ENCODE results near the gene WIPF1.

The WIPF1 gene

DNA sequence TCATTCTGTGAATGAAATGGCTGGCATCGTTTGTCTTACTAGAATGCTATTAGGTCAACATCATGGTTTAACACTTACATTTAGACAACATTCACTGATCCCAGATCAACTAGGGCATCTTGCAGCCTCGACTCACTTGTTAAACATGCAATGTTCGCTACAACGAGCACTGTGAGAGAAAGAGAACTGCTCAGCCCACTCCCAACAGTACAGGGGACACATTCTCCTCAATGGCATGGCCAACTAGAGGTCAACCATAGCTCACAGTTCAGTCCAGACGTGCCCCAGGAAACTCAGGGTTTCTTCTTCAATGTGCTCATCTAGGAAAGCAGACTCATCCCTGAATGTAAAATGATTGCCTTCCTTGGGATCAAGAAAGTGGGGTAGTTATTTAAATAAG lies 5.9 kb downstream of the WIPF1 start:
- DNase-seq (ENCODE audit: low read depth, low spot score), result no peak
- TF ChIP-seq FOXP2 (optimal IDR thresholded peaks at IDR 0.05; ENCODE audit: control extremely low read depth, extremely low read length, insufficient read depth), result no peak
- no peak for TF ChIP-seq POLR2AphosphoS5 (IDR thresholded peaks at IDR 0.05; ENCODE audit: borderline replicate concordance, low read depth, low read length)
- TF ChIP-seq EZH2 (IDR thresholded peaks at IDR 0.05), result no peak
- H3K36me3 ChIP-seq (ENCODE audit: insufficient read depth, low read length), result no peaks in the 10 kb centered on the region
- no peak overlapping the region for H3K4me3 ChIP-seq
- no peaks in the 10 kb centered on the region for H3K9me3 ChIP-seq (ENCODE audit: low read depth, low read length)
- peak overlapping the region; percentile 38; the same call in 1 of the 2 replicates for H3K27ac ChIP-seq
- no peak overlapping the region for H3K9ac ChIP-seq (ENCODE audit: insufficient read length)

DNA sequence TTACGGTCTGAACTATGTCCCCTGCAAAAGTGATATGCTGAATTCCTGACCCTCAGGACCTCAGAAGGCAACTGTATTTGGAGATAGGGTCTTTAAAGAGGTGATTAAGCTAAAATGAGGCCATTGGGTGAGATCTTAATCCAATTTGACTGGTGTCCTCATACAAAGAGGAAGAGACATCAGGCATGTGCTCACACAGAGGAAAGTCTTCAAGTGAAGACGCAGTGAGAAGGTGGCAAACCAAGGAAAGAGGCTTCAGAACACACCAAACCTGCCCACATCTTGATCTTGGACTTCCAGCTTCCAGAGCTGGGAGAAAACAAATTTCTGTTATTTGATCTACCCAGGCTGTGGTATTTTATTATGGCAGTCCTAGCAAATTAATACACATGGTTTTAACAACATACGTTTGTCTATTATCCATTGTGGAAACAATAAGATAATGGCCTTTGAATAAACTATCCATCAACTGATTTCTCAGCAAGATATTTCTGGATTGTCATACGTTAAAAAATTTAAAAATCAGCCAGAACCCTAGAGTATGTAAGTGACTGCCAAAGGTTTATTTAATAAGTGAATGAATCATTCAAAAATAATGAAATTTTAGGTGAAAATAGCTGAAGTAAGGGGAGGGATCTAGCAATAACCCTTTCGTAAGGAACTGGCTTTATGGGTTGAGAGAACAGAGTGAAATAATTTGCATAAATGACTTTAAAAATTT lies 6.5 kb downstream of the WIPF1 start:
- DNase-seq (ENCODE audit: low read depth, low spot score), result no peak

DNA sequence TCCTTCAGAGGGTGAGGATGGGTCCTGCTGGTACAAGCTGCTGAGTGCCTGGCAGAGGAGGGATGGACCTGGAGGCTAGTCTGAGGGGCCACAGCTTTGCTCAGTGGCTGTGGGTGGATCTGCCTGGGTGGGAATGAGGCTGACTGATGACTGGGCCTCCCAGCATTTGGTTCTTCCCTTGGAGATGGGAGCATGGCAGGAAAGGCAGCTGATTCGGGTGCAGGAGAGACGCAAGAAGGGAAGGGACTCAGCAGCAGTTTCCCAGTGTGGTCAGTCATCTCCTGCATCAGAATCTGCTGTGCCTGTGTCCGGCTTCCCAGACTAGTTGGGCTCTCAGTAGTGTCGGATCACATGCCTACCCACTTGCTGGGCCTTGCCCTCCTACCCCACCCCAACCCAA lies 7.3 kb downstream of the WIPF1 start:
- no peaks in the 10 kb centered on the region for H3K36me3 ChIP-seq (ENCODE audit: insufficient read depth, low read length)
- no peak overlapping the region for H3K4me3 ChIP-seq
- H3K27ac ChIP-seq, result no peak overlapping the region
- no peak overlapping the region for H3K9ac ChIP-seq (ENCODE audit: insufficient read length)
- H3K9me3 ChIP-seq (ENCODE audit: low read depth, low read length), result no peaks in the 10 kb centered on the region
- TF ChIP-seq POLR2AphosphoS5 (IDR thresholded peaks at IDR 0.05; ENCODE audit: borderline replicate concordance, low read depth, low read length) (no peak), FOXP2 (optimal IDR thresholded peaks at IDR 0.05; ENCODE audit: control extremely low read depth, extremely low read length, insufficient read depth) (no peak), EZH2 (IDR thresholded peaks at IDR 0.05) (no peak)
- no peak for DNase-seq (ENCODE audit: low read depth, low spot score)

More for the DNA sequence above, 6.5 kb downstream of the WIPF1 start:
- H3K9me3 ChIP-seq (ENCODE audit: low read depth, low read length), result no peaks in the 10 kb centered on the region
- no peak overlapping the region for H3K4me3 ChIP-seq
- H3K36me3 ChIP-seq (ENCODE audit: insufficient read depth, low read length), result no peaks in the 10 kb centered on the region
- H3K27ac ChIP-seq, result no peak overlapping the region
- TF ChIP-seq POLR2AphosphoS5 (IDR thresholded peaks at IDR 0.05; ENCODE audit: borderline replicate concordance, low read depth, low read length), result no peak
- no peak for TF ChIP-seq FOXP2 (optimal IDR thresholded peaks at IDR 0.05; ENCODE audit: control extremely low read depth, extremely low read length, insufficient read depth)
- TF ChIP-seq EZH2 (IDR thresholded peaks at IDR 0.05), result no peak
- H3K9ac ChIP-seq (ENCODE audit: insufficient read length), result no peak overlapping the region

DNA sequence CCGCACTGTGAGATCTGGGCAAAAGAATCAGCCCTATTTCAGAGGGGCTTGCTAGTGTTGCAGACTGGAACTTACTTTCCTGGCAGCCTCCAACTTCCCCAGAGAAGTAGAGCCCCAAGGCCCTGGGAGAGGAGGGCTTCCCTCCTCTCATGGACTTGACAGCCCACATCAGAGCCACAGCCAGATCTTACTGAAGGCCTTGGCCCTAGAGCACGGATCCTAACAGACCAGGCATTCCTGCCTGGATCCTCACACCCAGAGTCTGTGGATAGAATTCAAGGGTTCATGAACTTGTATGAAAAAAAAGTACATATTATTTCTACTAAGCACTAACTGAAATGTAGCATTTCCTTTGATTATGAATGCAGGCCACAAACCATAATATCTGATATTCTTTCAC lies 8.3 kb downstream of the WIPF1 start:
- Histone ChIP-seq H3K4me3 (no peak overlapping the region), H3K9me3 (ENCODE audit: low read depth, low read length) (no peaks in the 10 kb centered on the region), H3K36me3 (ENCODE audit: insufficient read depth, low read length) (no peaks in the 10 kb centered on the region), H3K27ac (no peak overlapping the region), H3K9ac (ENCODE audit: insufficient read length) (no peak overlapping the region)
- DNase-seq (ENCODE audit: low read depth, low spot score), result no peak
- TF ChIP-seq FOXP2 (optimal IDR thresholded peaks at IDR 0.05; ENCODE audit: control extremely low read depth, extremely low read length, insufficient read depth), result no peak
- no peak for TF ChIP-seq EZH2 (IDR thresholded peaks at IDR 0.05)

DNA sequence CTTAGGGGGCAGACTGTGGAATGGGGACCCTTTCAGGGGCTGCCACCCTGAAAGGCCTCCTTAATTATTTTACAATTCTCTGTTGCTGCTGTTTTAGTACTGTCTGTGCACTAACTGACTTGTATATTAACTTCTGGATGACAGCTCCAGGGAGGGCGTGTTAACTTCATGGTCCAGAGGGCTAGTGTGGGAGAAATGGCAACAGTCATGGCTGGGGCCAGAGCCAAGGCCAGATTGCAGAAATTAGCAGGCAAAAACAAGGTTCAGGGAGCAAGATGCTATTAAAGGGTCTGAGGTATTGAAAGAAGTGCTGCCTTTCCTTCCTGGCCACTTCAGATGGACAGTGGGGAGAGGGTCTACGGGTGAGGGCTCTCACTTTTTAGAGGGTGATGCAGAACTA lies 9.1 kb downstream of the WIPF1 start:
- H3K4me3 ChIP-seq, result no peak overlapping the region
- no peaks in the 10 kb centered on the region for H3K36me3 ChIP-seq (ENCODE audit: insufficient read depth, low read length)
- no peak overlapping the region for H3K9ac ChIP-seq (ENCODE audit: insufficient read length)

DNA sequence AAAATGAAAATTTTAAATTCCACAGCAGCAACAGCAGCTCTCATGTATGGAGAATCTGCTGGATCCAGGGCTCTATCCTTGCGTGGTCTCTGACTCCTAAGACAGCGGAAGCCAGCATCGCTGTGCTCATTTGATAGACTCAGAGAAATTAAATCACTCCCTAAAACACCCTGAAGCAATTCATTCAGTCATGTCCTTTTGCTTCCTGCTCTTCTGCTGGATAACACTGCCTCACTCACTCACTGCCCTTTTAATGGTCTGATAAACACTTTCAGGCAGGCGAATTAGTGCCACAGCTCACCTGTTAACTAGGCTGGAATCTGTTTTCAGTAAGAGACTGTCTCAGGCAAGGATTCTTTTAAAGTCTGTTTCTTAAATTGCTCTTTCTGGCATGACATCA lies 10.0 kb downstream of the WIPF1 start:
- no peaks in the 10 kb centered on the region for H3K36me3 ChIP-seq (ENCODE audit: insufficient read depth, low read length)
- DNase-seq (ENCODE audit: low read depth, low spot score), result no peak
- no peaks in the 10 kb centered on the region for H3K9me3 ChIP-seq (ENCODE audit: low read depth, low read length)
- no peak overlapping the region for H3K9ac ChIP-seq (ENCODE audit: insufficient read length)
- TF ChIP-seq POLR2AphosphoS5 (IDR thresholded peaks at IDR 0.05; ENCODE audit: borderline replicate concordance, low read depth, low read length) (no peak), FOXP2 (optimal IDR thresholded peaks at IDR 0.05; ENCODE audit: control extremely low read depth, extremely low read length, insufficient read depth) (no peak), EZH2 (IDR thresholded peaks at IDR 0.05) (no peak)
- H3K27ac ChIP-seq, result no peak overlapping the region
- no peak overlapping the region for H3K4me3 ChIP-seq

More for the DNA sequence above, 9.1 kb downstream of the WIPF1 start:
- Histone ChIP-seq H3K9me3 (ENCODE audit: low read depth, low read length) (no peaks in the 10 kb centered on the region), H3K27ac (no peak overlapping the region)
- no peak for TF ChIP-seq POLR2AphosphoS5 (IDR thresholded peaks at IDR 0.05; ENCODE audit: borderline replicate concordance, low read depth, low read length)
- no peak for TF ChIP-seq FOXP2 (optimal IDR thresholded peaks at IDR 0.05; ENCODE audit: control extremely low read depth, extremely low read length, insufficient read depth)
- no peak for DNase-seq (ENCODE audit: low read depth, low spot score)

DNA sequence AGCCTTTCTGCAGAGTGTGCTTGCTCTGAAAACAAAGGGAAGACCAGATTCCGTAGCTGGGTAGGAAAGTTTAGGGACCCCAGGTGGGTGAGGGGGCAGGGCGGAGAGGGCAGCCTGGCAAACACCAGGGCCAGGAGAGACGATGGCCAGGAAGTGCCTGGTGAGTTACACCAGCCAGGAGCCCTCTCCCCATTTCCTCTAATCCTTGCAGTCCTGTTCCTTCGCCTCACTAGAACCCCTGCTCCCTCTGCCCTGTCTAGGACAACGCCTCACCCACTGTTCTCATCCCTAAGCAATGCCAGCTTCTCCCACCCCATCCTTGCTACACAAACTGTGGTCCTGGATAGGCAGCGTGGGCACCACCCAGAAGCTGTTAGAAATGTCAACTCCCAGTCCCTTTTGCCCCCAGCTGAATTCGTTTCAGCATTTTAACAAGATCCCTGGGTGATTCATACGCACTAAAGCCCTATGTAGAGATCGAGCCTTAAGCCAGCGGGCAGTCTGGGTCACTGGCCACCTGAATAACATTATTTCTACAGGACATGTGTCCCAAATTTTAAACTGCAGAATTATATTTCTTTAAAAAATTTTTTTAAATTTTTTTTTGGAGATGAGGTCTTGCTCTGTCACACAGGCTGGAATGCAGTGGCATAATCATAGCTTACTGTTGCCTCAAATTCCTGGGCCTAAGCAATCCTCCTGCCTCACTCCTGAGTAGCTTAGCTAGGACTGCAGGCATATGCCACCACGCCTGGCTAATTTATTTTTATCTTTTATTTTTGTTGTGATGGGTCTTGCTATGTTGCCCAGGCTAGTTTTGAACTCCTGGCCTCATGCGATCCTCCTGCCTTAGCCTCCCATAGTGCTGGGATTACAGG lies 10.9 kb downstream of the WIPF1 start:
- DNase-seq (ENCODE audit: low read depth, low spot score), result no peak
- Histone ChIP-seq H3K36me3 (ENCODE audit: insufficient read depth, low read length) (no peaks in the 10 kb centered on the region), H3K4me3 (no peak overlapping the region), H3K9me3 (ENCODE audit: low read depth, low read length) (no peaks in the 10 kb centered on the region), H3K27ac (no peak overlapping the region), H3K9ac (ENCODE audit: insufficient read length) (no peak overlapping the region)
- TF ChIP-seq FOXP2 (optimal IDR thresholded peaks at IDR 0.05; ENCODE audit: control extremely low read depth, extremely low read length, insufficient read depth), result no peak
- TF ChIP-seq POLR2AphosphoS5 (IDR thresholded peaks at IDR 0.05; ENCODE audit: borderline replicate concordance, low read depth, low read length), result no peak
- TF ChIP-seq EZH2 (IDR thresholded peaks at IDR 0.05), result no peak

DNA sequence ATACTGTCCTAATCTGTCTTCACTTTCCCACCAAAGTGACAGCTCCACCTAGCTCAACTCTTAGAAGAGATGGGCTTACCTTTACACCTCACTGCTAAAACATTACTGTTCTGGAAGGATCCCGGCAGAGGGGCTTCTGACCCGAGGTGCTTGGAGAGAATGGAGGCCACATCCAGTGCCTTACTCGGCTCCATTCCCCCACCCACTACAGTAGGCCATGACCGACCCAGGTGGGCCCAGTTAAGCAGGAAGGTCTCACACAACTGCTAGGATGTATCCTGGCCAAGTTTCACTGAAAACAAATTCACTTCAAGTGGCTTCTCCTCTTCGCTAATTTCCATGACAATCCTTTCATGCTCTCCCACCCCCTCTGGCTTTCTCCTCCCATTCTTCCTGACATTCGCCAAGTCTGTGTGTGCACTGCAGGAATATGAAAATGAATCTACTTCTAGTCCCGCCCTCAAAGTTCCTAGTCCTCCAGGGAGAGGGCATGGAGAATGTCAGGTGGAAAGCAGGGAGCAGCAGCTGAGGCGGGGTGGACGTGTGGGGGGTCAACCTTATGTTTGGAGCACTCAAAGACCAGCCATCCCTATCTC lies 11.8 kb downstream of the WIPF1 start:
- no peaks in the 10 kb centered on the region; the same call in 1 of the 2 replicates for H3K36me3 ChIP-seq (ENCODE audit: insufficient read depth, low read length)
- H3K4me3 ChIP-seq, result peak overlapping the region; percentile 28; the same call in 1 of the 2 replicates
- H3K27ac ChIP-seq, result no peak overlapping the region
- TF ChIP-seq FOXP2 (optimal IDR thresholded peaks at IDR 0.05; ENCODE audit: control extremely low read depth, extremely low read length, insufficient read depth), result no peak
- no peak for TF ChIP-seq POLR2AphosphoS5 (IDR thresholded peaks at IDR 0.05; ENCODE audit: borderline replicate concordance, low read depth, low read length)
- no peak for TF ChIP-seq EZH2 (IDR thresholded peaks at IDR 0.05)
- H3K9me3 ChIP-seq (ENCODE audit: low read depth, low read length), result no peaks in the 10 kb centered on the region
- no peak for DNase-seq (ENCODE audit: low read depth, low spot score)
- no peak overlapping the region for H3K9ac ChIP-seq (ENCODE audit: insufficient read length)

Data from SK-N-MC (cell line).